GM19023 (cell line): ENCODE measurements around the gene KCNB1.

Source experiments
- ATAC-seq: cut with Tn5 transposase; IDR thresholded peaks from one replicate; pipeline ENCODE4 v1.9.1; 2021; ENCODE audit warnings: mild to moderate bottlenecking, moderate library complexity; ENCODE audit not compliant: unreplicated experiment

Gene KCNB1

GRCh38 chr20:49482621-49483017 lies at the start of gene KCNB1:
TSS of gene KCNB1 (minus strand) at chr20:49482668. CDS start at chr20:49482480, 188 bp downstream.
- no peak for ATAC-seq

- ATAC-seq = no peak
Measured at GRCh38 chr20:49529470-49529869, 47.0 kb upstream of the KCNB1 start.

- no peak for ATAC-seq
Measured at GRCh38 chr20:49526568-49526967, 44.1 kb upstream of the KCNB1 start.

- no peak for ATAC-seq
Measured at GRCh38 chr20:49526056-49526455, 43.6 kb upstream of the KCNB1 start.

GRCh38 chr20:49523767-49524360 lies 41.4 kb upstream of the KCNB1 start:
- no peak for ATAC-seq

- ATAC-seq = no peak
Measured at GRCh38 chr20:49521356-49521755, 38.9 kb upstream of the KCNB1 start.

GRCh38 chr20:49519777-49520359 lies 37.4 kb upstream of the KCNB1 start:
- ATAC-seq = no peak

GRCh38 chr20:49519212-49519712 lies 36.8 kb upstream of the KCNB1 start:
- no peak for ATAC-seq

- ATAC-seq = no peak
Measured at GRCh38 chr20:49518576-49518975, 36.1 kb upstream of the KCNB1 start.

- ATAC-seq = no peak
Measured at GRCh38 chr20:49517805-49518100, 35.3 kb upstream of the KCNB1 start.

- no peak for ATAC-seq
Measured at GRCh38 chr20:49516916-49517804, 34.7 kb upstream of the KCNB1 start.

GRCh38 chr20:49515586-49515985 lies 33.1 kb upstream of the KCNB1 start:
- ATAC-seq = no peak

- no peak for ATAC-seq
Measured at GRCh38 chr20:49513517-49513916, 31.0 kb upstream of the KCNB1 start.

GRCh38 chr20:49513009-49513408 lies 30.5 kb upstream of the KCNB1 start:
- no peak for ATAC-seq

- ATAC-seq = no peak
Measured at GRCh38 chr20:49511788-49512525, 29.5 kb upstream of the KCNB1 start.

- ATAC-seq = no peak
Measured at GRCh38 chr20:49510562-49511122, 28.2 kb upstream of the KCNB1 start.

GRCh38 chr20:49508435-49509199 lies 26.1 kb upstream of the KCNB1 start:
- no peak for ATAC-seq

- no peak for ATAC-seq
Measured at GRCh38 chr20:49507741-49508434, 25.4 kb upstream of the KCNB1 start.

- ATAC-seq = no peak
Measured at GRCh38 chr20:49505518-49505917, 23.1 kb upstream of the KCNB1 start.

GRCh38 chr20:49503176-49503575 lies 20.7 kb upstream of the KCNB1 start:
- no peak for ATAC-seq
